H1 (cell line): ENCODE results near the gene MCHR2. TPM values are rescaled to one million over a fixed set of nuclear protein-coding genes. Genes with fewer than 3 reads are reported as not detected.

Experiments used
- CHD7 ChIP-seq: fragments of 300-600 bp; sonication (generic); IDR thresholded peaks from 2 replicates; pipeline ENCODE4 v1.7.1; 2012; ENCODE audit warnings: low read length, moderate library complexity, mild to moderate bottlenecking, inconsistent platforms; ENCODE audit not compliant: insufficient replicate concordance
- EP300 ChIP-seq, 2 experiments: IDR thresholded peaks; 1 replicate in 1 of 2; 2 replicates in 1 of 2; pipeline ENCODE4 v1.6.1; 2011 to 2012; ENCODE audit warnings: low read depth in 2 of 2, low read length in 2 of 2, mild to moderate bottlenecking in 2 of 2, borderline replicate concordance in 1 of 2, inconsistent platforms in 1 of 2, moderate library complexity in 1 of 2
- GTF2F1 ChIP-seq: IDR thresholded peaks from 2 replicates; pipeline ENCODE4 v1.6.1; 2012; ENCODE audit warnings: low read depth, low read length, improper control_type of control experiment, borderline replicate concordance
- RNF2 ChIP-seq: fragments of 200-900, 300-1000 bp; sonication (generic); IDR thresholded peaks from 2 replicates; pipeline ENCODE4 v1.7.1; 2016; ENCODE audit warnings: borderline replicate concordance, low read depth, mild to moderate bottlenecking, antibody characterized with exemption, low read length; ENCODE audit not compliant: poor library complexity, severe bottlenecking; ENCODE audit errors: missing control alignments
- SP2 ChIP-seq: IDR thresholded peaks from 2 replicates; pipeline ENCODE4 v1.6.1; 2012; ENCODE audit warnings: mild to moderate bottlenecking, low read length, inconsistent platforms
- TCF12 ChIP-seq: IDR thresholded peaks from 2 replicates; pipeline ENCODE4 v1.6.1; 2011; ENCODE audit warnings: low read depth, mild to moderate bottlenecking, low read length
- polyA plus RNA-seq, 7 experiments: library from polyadenylated mRNA; depleted of rRNA in 3 of 7; stranded (reverse) in 5 of 7; unstranded in 2 of 7; fragments of >200 nt in 5 of 7; fragments of 200-250 nt in 2 of 7; gene quantifications; 1 replicate in 5 of 7; 2 replicates in 1 of 7; 4 replicates in 1 of 7; pipeline versions ENCODE4 v1.2.1 to v1.2.3, GENCODE V29; 2011 to 2013; ENCODE audit warnings: missing spikeins in 2 of 7, mixed read lengths in 2 of 7
- total RNA-seq: library from RNA; stranded (reverse); fragmentation: NEBNext Ultra II Directional; extraction: Animal tissue kit (Norgen Biotek cat#: 25700); gene quantifications from 2 replicates; pipeline ENCODE4 v1.2.1, GENCODE V29; 2021

Gene MCHR2
- total and polyA plus RNA-seq, 2 of the 8 experiments (the other 6 are each of a cell fraction or from before 2014, with no cell fraction given) = not detected

GRCh38 chr6:99882128-99882702 lies 111.8 kb downstream of the MCHR2 start (continued):
- TF ChIP-seq CHD7 = no peak
- TF ChIP-seq EP300 (IDR thresholded peaks at IDR 0.05; ENCODE audit: borderline replicate concordance in 1 of 2, low read depth in 2 of 2, low read length in 2 of 2) = no peak
- no peak for TF ChIP-seq SP2
- TF ChIP-seq GTF2F1 = no peak
- no peak for TF ChIP-seq TCF12
- TF ChIP-seq RNF2 = no peak
- TF ChIP-seq, all 59 proteins: peak for 0
